ENCODE data around the gene AGPAT3.
A peak's percentile ranks its signal among the peaks of the same experiment; 100 is the strongest.

AGPAT3 gene

DNA sequence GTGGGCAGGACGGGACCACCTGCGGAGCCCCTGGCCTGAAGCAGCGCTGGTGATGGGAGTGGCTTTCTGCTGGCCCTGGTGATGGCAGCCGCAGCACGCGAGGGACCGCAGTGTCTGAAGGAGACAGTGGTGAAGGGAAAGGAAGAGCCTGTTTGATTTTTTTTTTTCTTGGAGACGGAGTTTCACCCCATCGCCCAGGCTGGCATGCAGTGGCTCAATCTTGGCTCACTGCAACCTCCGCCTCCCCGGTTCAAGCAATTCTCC lies 106.9 kb downstream of the AGPAT3 start:
- DNase-seq: no peak

DNA sequence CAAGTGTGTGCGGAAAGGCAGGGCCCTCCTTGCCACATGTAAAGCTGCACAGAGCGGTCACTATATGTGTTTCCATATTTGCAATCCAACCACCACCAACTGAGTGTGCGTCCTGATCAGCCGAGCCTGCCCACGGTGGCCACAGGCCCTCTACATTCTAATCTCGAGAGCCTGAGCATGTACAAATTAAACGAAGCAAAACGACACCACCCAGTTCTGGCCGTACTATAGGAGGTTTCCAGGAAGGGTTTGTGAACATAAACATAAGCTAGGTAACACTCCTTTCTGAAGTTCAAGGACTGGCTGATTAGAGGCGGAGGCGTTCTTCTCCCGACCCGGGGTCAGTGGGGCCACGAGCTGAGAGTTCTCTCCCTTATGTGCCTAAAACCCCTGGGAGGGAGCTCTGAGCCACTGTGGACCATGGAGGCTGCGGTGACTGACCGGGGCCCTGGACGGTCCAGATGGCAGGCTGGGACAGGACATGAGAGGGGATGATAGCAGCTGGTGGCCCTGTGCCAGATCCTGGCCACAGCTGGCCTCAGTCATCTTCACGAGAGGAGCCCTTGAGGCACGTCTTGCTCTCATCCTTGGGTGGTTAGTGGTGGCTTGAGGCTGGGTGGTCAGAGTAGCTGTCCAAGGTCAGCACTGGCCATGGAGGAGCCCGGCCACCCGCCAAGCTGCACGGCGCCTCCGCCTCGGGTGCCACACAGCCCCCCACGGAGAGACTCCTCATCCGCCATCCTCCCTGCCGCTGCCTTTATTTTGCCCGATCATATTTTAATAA lies 108.0 kb downstream of the AGPAT3 start:
- DNase-seq: peak in 1 of 58 donors; percentile 40

- DNase-seq: no peak
Measured at GRCh38 chr21:43973634-43973955, 108.6 kb downstream of the AGPAT3 start.

GRCh38 chr21:43974791-43975468 lies 109.9 kb downstream of the AGPAT3 start:
- DNase-seq: no peak

- peak in 55 of 58 donors; percentile 9 to 85 (median 55) for DNase-seq
Measured at GRCh38 chr21:43975469-43976098, 110.6 kb downstream of the AGPAT3 start.

DNA sequence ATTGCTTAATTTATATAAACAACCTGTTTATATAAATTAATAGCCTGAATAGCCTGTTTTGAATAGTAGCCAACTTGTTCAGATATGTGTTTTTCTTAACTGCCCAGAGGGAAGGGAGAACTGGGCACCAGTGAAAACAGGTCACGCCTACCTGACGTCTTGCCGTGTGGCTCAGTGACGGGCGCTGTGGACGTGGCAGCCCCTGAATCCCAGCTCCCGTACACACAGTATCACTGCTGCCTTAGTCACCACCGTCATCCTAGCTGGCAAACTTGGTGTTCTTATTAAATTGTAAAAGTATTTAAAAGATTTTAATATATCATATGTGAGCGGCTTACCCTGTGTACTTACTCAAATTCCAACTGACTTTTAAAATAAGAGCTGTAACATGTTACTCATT lies 111.6 kb downstream of the AGPAT3 start:
- no peak for DNase-seq

GRCh38 chr21:43978060-43978459 lies 113.0 kb downstream of the AGPAT3 start:
- DNase-seq: no peak

GRCh38 chr21:43979654-43980053 lies 114.6 kb downstream of the AGPAT3 start:
- peak in 15 of 58 donors; percentile 12 to 52 (median 32) for DNase-seq

DNA sequence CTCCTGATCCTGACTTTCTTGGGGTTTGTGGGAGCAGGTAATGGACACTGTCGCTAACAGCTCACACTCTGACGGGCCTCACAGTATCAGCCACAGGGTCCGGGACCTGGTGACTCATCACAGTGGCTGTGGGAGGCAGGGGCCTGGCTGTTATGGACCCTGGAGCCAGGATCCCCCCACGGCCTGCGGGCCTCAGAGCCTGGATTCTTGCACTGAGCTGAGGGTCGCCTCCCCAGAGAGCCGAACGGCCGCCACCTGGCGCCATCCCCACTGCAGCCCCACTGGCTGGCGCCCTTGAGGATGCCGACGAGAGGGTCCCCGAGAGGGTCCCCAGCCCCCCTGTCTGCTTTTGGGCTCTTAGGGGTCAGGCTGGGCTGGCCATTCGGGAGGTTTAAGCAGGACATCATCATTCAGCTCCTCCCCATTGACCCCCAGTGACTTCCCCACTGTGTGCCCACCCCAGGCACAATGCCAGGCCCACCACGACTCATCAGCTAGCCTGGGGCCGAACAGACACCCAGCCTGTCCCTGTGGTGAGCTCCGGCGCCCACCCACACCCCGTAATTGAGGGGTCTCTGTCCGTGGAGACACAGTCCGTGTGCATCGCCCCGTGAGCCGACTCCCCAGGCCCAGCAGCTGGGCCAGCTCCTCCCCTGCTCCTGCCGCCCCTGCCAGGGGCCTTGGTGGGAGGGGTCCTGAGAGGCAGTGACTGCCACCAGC lies 116.3 kb downstream of the AGPAT3 start:
- no peak for DNase-seq

- no peak for DNase-seq
Measured at GRCh38 chr21:43981871-43982210, 116.8 kb downstream of the AGPAT3 start.

DNA sequence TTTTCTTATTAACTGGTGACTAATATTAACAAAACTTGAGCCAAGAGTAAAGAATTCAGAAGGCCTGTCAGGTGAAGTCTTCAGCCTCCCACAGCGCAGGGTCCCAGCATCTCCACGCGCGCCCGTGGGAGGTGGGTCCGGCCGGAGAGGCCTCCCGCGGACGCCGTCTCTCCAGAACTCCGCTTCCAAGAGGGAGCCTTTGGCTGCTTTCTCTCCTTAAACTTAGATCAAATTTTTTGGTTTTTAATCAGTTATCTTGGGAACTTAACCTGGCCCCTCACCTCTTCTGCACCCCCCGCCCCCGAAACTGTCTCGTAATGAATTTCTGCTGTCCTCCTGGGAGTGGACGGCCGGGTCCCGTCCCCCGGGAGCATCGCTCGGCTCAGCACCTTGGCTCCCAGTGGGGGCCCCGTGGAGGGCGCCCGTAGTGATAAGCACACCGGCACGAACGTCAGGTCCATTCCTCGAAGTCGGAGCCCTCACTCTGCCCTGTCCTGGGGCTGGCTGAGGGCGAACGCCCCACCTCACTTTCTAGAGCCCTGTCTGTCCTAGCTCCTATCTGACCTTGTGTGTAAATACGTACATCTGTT lies 117.6 kb downstream of the AGPAT3 start:
- DNase-seq: no peak

- DNase-seq: no peak
Measured at GRCh38 chr21:43983390-43983789, 118.4 kb downstream of the AGPAT3 start.

- peak in 6 of 58 donors; percentile 23 to 63 (median 28) for DNase-seq
Measured at GRCh38 chr21:43983860-43984420, 118.9 kb downstream of the AGPAT3 start.

GRCh38 chr21:43984905-43985689 lies 120.1 kb downstream of the AGPAT3 start:
- no peak for DNase-seq

- DNase-seq: no peak
Measured at GRCh38 chr21:43985690-43986251, 120.7 kb downstream of the AGPAT3 start.

DNA sequence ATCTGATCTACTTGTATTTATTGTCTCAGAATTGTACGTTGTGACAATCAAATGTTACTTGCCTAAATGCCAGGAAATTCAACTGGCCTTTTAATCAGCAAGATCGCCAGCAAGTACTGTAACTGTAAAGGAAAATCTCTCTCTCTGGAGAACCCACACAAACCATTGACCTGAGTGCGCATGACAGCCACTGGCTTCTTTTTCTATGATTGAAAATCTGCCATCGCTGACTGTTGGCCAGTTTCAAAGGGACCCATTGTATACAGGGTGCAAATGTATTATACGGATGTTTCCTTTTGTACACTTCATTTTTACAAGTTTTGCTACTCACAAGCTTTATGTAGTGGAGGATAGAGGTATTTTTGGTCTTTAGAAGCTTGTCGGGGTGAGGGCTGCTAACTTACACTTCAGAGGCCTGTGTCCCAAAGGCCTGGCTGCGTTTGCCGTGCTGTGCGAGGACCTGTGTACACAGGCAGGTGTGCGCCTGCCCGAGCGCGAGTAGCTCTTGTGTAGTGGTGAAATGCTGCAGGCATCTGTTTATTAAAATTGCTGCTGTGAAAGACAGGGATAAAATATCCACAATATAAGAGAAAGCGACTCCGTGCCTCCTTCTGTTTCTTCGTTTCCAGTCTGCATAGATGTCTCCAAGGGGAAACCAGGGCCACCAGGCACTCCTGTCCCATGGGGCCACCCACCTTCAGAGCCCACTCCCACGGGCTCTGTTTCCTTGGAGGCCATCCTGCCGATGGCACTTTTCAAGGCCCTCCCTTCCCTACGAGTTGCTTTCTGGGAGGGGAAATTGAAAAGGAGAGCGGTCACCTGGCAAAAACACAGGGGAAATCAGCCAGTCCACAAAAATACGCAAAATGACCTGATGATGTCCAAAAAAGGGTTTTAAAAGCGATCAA lies 121.8 kb downstream of the AGPAT3 start:
- DNase-seq: peak in 21 of 58 donors; percentile 10 to 69 (median 42)

- peak in 1 of 58 donors; percentile 48 for DNase-seq
Measured at GRCh38 chr21:43987509-43987908, 122.5 kb downstream of the AGPAT3 start.

DNA sequence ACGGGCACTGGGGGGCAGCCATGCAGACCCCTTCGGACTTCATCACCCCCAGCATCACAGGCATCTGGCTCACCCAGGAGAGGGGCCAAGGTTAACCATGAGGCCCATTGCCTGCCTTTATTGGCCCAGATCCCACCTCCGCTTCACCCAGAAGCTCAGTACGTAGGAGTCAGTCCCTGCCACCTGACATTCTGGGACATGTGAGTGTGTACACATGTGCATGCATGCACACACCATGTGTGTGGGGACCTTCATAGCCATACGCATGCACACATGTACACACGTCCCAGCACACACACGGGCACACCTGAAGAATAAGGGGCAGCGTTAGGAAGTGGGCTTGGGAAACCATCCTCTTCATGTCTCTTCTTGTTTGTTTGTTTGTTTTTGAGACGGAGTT lies 123.0 kb downstream of the AGPAT3 start:
- DNase-seq: no peak
